GM19099 (cell line): ENCODE measurements around the gene UST.

Experiments
- POLR2A ChIP-seq: IDR thresholded peaks from 3 replicates; pipeline ENCODE4 v1.6.1; 2011; ENCODE audit warnings: low read depth; ENCODE audit not compliant: insufficient read length; ENCODE audit errors: extremely low read depth

Gene UST

DNA sequence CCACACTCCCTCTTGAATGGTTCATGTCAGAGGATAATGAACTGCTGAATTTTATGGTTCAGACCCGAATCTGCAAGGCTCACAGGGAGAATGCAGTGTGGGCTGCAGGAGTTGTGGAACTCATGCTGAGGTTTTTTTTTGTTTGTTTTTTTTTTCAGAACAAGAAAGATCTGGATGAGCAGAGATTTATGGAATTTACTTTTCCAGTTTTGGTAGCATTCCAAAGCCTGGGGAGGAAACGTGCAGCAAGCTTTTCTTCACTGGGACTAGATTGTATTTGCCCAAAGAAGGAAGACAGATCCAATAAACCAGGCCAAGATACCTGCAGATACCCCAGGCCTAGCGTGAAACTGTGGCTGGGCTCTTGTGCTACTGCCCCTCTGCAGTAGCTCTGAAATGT is 346.8 kb downstream of the UST start:
- no peak for TF ChIP-seq POLR2A

DNA sequence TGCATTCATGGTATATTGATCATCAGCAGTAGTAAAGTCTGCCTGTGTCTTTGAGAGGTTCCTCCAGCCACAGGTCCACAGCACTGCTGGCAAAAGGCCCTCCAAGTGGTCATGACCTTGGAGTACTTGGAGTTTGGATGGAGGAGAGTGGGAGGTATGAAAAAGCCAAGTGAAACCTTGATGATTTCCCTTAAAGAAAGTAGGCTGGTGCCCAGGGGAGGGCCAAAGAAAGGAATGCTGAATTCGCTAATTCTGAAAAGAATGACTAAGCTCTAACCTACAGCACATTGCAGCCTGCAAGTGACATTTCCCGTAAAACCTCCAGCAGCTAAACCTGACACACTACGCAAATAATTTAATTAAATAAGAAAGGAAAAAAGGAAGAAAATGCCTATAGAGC is 347.3 kb downstream of the UST start:
- no peak for TF ChIP-seq POLR2A

DNA sequence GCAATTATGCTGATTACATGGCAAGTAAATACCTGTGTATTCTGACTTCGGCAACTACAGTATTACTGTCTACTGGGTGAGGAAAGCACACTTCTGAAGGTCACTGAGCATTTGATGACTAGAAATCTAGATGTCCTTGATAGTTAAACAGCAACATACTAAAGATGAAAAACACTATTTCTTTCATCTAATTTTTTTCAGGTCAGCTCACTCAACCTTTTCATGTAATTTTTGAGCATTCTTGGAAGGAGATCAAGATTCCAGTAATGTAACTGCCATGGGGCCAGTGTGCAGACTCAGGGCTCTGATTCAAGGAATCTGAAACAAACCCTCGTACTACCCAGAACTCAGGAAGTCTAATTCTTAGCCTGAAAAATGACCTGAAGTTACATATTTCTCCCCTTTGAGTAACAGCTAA is 348.1 kb downstream of the UST start:
- no peak for TF ChIP-seq POLR2A

DNA sequence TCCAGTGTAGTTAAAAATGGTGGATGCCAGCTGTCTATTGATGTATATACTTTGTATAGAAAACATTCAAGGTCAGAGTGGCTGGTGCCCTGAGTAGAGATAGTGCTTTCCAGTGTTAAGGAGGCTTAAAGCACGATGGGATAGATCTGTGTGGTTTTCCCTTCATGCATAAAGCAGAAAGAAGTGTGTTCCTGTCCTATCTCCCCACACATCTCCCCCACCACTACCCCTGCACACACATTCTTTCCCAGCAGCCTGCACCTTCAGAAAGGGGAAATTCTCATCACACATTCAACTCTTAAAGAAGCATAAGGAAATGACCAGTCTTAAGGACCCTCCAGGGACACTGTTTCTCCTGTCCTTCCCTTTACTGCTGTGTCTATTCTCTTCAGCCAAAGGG is 349.0 kb downstream of the UST start:
- TF ChIP-seq POLR2A = no peak

DNA sequence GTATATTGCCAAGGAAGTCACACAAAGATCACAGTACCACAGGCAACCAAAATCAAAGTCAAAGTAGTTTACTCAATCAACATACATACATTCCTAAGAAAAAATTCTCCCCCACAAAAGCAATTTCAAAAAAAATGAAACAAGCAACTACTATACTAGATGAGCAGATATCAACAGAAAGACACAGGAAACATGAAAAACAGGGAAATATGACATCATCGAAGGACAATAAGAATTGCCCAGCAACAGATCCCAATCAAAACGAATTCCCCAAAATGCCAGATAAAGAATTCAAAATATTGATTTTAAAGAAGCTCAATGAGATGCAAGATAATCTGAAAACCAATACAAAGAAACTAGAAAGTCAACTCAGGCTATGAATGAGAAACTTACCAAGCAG is 351.0 kb downstream of the UST start:
- TF ChIP-seq POLR2A = no peak

DNA sequence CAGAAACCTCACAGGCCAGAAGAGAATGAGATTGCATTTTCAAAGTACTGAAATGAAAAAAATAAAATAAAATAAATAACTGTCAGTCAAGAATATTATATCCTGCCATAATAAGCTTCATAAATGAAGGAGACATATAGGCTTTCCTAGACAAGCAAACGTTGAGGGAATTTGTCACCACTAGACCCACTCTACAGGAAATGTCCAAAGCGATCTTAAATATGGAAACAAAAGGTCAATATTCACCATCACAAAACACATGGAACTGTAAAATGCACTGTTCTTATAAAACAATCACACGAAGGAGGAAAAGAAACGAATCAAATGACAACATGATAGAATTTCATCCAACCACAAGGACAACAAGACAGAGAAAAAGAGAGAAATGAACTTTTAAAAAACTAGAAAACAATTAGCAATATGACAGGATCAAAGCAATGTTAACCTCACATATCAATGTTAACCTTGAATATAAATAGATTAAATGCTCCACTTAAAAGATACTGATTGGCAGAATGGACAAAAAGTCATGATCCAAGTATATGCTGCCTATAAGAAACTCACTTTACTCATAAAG is 352.0 kb downstream of the UST start:
- TF ChIP-seq POLR2A = no peak

DNA sequence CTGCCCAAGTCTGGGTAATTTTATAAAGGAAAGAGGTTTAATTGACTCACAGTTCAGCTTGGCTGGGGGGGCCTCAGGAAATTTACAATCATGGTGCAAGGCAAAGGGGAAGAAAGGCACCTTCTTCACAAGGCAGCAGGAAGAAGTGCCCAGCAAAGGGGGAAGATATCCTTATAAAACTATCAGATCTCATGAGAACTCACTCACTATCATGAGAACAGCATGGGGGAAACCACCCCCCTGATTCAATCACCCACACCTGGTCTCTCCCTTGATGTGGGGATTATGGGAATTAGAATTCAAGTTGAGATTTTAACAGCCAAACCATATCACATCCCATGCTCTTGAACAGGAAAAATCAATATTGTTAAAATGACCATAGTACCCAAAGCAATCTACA is 355.5 kb downstream of the UST start:
- no peak for TF ChIP-seq POLR2A

DNA sequence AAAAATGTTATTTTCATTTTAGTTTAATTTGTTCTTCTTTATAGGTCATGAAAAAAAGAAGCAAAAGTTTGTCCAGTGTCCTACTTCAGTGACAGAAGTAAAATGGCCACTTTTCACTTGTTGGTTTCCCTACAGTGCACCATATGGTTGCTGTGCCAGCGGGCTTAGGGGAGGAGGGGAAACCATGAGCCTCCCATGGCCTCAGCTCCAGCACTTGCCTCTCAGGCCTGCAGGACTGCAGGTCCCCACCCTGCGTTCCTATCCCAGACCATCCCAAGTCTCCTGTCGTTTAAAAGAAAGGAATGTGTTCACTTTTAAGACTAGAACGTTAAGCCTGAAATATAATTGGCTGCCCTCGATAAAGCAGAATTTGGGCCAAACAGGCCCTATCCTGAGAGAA is 360.7 kb downstream of the UST start:
- no peak for TF ChIP-seq POLR2A

DNA sequence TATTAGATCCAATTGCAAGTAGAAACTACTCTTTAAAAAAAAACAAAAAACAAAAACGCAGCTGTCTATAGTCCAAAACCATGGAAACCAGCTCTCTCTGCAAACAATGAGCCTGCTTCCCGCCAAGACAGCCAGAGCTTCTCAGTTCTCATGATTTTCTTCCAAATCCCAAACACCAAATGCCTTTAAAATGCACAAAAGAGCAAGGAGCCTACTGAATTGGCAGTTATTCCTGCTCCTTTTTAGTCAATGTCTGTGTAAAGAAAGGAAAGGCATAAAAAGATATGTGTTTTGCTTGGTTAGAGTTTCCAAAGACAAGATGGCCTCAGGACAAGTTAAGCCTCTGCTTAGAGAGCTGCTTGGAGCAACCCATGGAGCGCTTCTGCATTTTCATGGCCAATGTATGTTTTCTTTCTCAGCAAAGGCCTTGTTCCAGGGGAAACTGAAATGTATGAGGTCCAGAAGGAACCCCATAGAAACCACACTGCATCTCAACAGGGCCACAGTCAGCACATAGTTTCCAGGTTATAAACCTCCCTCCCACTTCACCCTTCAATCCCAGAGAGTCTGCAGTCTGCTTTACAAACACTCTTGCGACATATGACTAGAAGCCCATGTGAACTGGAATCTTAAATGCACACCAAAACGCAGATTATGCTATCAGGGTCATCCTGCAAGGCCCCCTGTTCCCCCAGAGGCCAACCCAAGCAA is 361.4 kb downstream of the UST start:
- TF ChIP-seq POLR2A = no peak

DNA sequence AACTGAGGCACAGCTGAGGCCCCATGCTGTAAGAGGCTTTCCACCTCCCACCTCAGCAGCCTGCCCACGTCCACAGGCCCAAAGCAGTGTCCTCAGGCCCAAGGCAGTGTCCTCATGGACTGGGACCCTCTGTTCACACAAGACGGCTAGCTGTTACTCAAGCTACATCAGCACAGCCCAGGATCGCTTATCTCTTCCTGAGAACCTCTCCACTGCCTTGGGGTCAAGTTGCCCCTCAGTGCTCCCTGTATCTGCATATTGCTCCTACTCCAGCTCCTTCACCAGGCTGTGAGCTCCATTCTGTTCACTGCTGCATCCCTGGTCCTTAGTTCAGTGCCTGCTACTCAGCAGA is 361.9 kb downstream of the UST start:
- no peak for TF ChIP-seq POLR2A

DNA sequence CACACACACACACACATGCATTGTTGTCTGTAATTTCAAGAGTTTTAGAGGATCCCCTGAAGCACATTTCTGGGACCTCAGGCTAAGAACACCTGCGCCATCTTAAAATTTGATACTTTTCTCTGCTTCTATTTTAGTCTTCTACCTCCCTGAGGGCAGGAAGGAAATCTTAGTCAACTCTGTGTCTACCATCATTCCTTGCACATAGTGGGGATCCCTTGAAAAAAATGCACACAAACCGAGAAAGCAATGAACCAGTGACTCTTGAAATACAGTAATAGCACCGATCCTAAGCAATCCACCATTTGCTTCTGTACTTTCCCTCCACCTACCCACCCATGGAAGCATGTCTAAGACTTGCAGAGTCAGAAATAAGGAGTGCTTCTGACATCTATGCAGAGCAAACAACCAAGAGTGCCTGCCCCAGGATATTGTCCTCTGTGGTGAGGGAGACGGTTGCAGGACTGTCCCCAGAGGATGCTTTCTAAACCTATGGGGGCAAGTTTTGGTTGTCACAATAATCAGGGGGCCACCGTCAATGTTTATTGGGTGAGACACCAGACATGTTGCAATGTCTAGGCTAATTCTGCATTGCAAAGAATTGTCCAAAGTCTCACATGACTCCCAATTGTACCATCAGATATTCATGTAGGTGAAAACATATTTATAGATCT is 362.7 kb downstream of the UST start:
- TF ChIP-seq POLR2A = no peak

DNA sequence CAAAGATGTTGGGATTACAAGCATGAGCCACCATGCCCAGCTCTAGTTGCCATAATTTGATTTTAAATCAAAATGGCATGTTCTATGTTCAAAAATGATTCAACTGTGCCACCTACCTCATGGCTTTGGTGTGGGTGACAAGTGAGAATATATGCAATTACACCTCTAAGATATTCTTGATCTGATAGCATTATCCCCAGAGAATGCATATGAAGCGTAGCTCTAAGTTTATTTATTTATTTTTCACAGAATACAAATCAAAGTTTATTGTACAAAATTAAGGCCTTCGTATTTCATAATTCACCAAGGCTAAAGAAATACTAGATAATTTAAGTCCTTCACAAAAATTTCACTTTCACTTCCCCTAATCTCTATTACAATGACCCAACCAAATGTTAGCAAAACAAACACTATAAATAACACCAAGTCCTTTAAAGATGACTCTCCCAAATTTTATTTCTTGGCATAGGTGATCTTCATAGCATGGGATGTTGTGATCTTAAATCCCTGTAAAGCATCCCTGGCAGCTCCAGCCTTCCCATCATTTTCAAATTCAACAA is 364.8 kb downstream of the UST start:
- no peak for TF ChIP-seq POLR2A

DNA sequence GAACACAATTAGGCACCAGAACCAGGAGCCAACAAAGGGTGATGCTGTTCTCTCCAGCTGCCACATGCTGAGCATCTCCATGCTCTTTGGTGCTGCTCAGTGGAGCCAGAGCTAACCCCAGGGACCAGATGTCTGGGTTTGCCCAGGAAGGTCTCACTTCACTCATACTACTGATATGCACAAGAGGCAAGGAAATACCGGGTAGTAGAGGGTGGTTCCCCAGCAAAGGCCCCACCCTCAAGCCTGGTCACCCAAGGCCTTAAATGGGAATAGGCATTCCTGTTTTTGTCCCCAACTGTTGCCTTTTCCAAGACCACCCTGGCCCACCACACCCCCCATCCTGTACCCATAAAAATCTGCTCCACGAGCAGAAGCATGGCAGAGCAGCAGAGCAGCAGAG is 366.1 kb downstream of the UST start:
- TF ChIP-seq POLR2A = no peak

DNA sequence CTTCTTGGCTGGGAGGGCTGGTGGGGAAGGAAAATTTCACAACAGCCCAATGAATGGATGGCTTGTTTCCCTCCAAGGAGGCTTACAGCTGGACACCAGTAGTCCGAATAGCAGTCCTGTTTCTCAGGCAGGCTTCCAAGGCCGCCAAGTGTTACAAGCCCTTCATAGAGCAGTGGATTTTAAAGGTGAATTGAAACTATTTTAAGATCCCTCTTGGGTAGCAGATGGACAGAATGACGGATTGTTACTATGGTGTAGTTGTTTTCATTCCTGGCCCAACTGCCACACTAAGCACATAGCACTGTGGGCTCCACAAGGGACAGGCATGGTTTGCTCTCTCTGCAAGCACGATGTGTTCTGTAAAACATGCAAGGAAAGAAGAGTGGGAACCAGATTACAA is 367.3 kb downstream of the UST start:
- TF ChIP-seq POLR2A = no peak

DNA sequence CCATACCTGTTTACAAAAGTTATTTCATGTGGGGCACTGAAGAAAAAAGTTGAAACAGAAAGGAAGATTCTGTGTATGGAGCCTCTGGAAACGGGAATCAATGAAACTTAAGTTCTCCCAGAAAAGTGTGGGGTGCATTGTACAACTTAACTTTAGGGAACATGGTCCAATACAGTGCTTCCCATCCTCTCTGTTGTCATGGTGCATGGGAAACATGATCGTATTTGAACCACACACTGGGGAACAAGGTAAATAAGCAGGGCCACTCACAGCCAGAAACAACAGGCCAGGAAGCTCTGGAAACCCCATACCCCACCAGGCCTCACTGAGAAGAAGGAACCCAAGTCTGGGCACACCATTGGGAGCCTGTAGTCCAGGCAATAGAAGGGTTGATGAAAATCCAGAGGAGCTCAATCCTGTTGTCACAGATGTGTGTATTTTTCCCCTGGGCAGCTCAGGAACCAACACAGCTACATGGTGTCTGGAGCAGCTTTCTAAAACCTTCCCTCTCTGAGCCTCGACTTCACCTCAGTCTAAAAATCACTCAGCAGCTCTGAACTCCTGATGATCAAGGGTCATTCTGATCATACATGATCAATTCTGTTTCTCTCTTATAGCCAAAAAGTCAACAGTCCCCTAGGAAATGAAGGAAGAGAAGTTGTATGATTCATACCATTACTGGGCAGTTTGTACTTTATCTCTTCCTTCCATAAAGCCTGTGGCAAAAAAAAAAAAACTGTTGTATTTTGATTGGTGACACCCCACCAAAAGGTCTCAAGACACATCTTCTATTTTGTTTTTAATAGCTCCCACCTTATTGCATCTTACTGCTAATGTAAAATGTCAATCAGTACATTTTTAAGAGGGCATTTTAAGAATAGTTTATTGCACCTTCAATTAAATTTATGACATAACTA is 372.2 kb downstream of the UST start:
- no peak for TF ChIP-seq POLR2A

DNA sequence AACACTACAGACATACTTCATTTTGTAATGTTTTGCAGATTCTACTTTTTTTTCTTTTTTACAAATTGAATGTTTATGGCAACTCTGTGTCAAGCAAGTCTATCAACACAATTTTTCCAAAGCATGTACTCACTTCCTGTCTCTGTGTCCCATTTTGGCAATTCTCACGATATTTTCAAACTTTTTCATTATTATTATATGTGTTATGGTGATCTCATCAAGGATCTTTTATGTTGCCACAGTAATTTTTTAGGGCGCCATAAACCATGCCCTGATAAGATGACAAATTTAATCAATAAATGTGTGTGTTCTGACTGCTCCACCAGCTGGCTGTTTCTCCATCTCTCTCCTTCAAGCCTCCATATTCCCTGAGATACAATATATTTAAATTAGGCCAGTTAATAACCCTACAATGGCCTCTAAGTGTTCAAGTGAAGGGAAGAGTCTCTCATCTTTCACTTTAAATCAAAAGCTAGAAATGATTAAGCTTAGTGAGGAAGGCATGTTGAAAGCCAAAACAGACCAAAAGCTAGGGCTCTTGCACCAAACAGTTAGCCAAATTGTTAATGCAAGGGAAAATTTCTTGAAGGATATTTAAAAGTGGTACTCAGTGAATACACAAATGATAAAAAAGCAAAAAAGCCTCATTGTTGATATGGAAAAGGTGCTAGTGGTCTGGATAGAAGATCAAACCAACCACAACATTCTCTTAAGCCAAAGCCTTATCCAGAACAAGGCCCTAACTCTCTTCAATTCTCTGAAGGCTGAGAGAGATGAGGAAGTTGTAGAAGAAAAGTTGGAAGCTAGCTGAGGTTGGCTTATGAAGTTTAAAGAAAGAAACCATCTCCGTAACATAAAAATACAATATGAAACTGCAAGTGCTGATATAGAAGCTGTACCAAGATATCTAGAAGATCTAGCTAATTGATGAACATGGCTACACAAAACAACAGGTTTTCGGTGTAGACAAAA is 376.3 kb downstream of the UST start:
- no peak for TF ChIP-seq POLR2A
